Panc1 (cell line): ENCODE data around the gene CRKL. TPM values are rescaled to one million over a fixed set of nuclear protein-coding genes. Genes with fewer than 3 reads are reported as not detected.

Experiments used
- ATAC-seq: fragments of 200-7000 bp; cut with Tn5 transposase; 2 replicates; pipeline ENCODE4 v1.9.1; 2020; ENCODE audit warnings: mild to moderate bottlenecking, moderate library complexity
- BruUV-seq: library from RNA; stranded (reverse); fragments of 400-500 nt; replicated peaks from 2 replicates; lab custom pipeline; 2021; lab: Mats Ljungman, UMichigan
- CTCF ChIA-PET: fragments of 300-600 bp; sonication (Branson Sonifier 250); formaldehyde crosslinking; loops from one replicate; lab custom pipeline; 2022; ENCODE audit warnings: antibody characterized with exemption; lab: Charles Lee
- POLR2A ChIA-PET: fragments of 300-600 bp; sonication (Branson Sonifier 250); formaldehyde crosslinking; loops from one replicate; lab custom pipeline; 2022; ENCODE audit warnings: antibody characterized with exemption; lab: Charles Lee
- DNase-seq: peaks from one replicate; pipeline ENCODE4 v3.0.0-alpha.2; 2010; ENCODE audit warnings: low read depth, low spot score
- H3K27ac ChIP-seq: 2 replicates; pipeline ENCODE4 v1.5.1; 2011; ENCODE audit warnings: mild to moderate bottlenecking, low read length, inconsistent platforms
- H3K27me3 ChIP-seq: fragments of 200-500 bp; sonication (Bioruptor generic); 2 replicates; pipeline ENCODE4 v1.6.0; 2014; ENCODE audit warnings: low read length, inconsistent platforms; ENCODE audit not compliant: control insufficient read depth, insufficient read depth
- H3K36me3 ChIP-seq: fragments of 200-500 bp; sonication (Bioruptor generic); 2 replicates; pipeline ENCODE4 v1.5.1; 2014; ENCODE audit warnings: inconsistent platforms, mild to moderate bottlenecking, low read length, moderate library complexity; ENCODE audit not compliant: control insufficient read depth, insufficient read depth
- H3K4me1 ChIP-seq: 2 replicates; pipeline ENCODE4 v1.5.1; 2011; ENCODE audit warnings: inconsistent platforms, mild to moderate bottlenecking, low read length, moderate library complexity; ENCODE audit not compliant: control insufficient read depth, insufficient read depth
- H3K4me3 ChIP-seq, 2 experiments: 2 replicates each; pipeline ENCODE4 v1.5.1; 2011 to 2012; ENCODE audit warnings: low read depth in 2 of 2, low read length in 2 of 2, mild to moderate bottlenecking in 2 of 2, inconsistent platforms in 1 of 2, moderate library complexity in 1 of 2
- H3K9me3 ChIP-seq: fragments of 200-500 bp; sonication (Bioruptor generic); 2 replicates; pipeline ENCODE4 v1.5.1; 2014; ENCODE audit warnings: low read depth, mild to moderate bottlenecking, inconsistent platforms, low read length, moderate library complexity; ENCODE audit not compliant: control insufficient read depth, insufficient read depth
- POLR2AphosphoS5 ChIP-seq: IDR thresholded peaks from 2 replicates; pipeline ENCODE4 v1.6.1; 2012; ENCODE audit warnings: mild to moderate bottlenecking, low read depth, low read length, moderate library complexity
- SIN3A ChIP-seq: IDR thresholded peaks from 2 replicates; pipeline ENCODE4 v1.6.1; 2012; ENCODE audit warnings: low read depth, mild to moderate bottlenecking, low read length, moderate library complexity, borderline replicate concordance; ENCODE audit not compliant: insufficient read depth
- TCF7L2 ChIP-seq: IDR thresholded peaks from 2 replicates; pipeline ENCODE4 v1.6.1; 2011; ENCODE audit warnings: mild to moderate bottlenecking, low read depth, low read length, inconsistent platforms
- in situ Hi-C: cut with HindIII; loops from 2 replicates; pipeline ENCODE4 v1.10.0; 2016; ENCODE audit warnings: low sequenced_read_pairs, low pct_unique_long_range_greater_than_20kb
- intact Hi-C: fragments of 100-400 bp; cut with micrococcal nuclease; formaldehyde crosslinking; loops from one replicate; pipeline ENCODE4 v1.10.0; 2022; ENCODE audit not compliant: unreplicated experiment
- total RNA-seq: library from RNA; stranded (reverse); gene quantifications from one replicate; pipeline ENCODE4 v1.2.1, GENCODE V29; 2021; ENCODE audit not compliant: unreplicated experiment
- TF ChIP-seq, protein P1 (sequence below): fragments of 450-650 bp; IDR thresholded peaks from 2 replicates; pipeline ENCODE4 v1.5.1; 2017; ENCODE audit warnings: mild to moderate bottlenecking
- TF ChIP-seq, protein P2 (sequence below), 2 experiments: IDR thresholded peaks; 2 replicates each; pipeline ENCODE4 v1.6.1; 2011 to 2012; ENCODE audit warnings: low read depth in 2 of 2, control low read depth in 1 of 2, low read length in 1 of 2, mild to moderate bottlenecking in 1 of 2, moderate library complexity in 1 of 2; ENCODE audit not compliant: insufficient read depth in 1 of 2

The CRKL gene
- total RNA-seq, 1 experiment from 2014 or later, result 59.4 TPM

DNA sequence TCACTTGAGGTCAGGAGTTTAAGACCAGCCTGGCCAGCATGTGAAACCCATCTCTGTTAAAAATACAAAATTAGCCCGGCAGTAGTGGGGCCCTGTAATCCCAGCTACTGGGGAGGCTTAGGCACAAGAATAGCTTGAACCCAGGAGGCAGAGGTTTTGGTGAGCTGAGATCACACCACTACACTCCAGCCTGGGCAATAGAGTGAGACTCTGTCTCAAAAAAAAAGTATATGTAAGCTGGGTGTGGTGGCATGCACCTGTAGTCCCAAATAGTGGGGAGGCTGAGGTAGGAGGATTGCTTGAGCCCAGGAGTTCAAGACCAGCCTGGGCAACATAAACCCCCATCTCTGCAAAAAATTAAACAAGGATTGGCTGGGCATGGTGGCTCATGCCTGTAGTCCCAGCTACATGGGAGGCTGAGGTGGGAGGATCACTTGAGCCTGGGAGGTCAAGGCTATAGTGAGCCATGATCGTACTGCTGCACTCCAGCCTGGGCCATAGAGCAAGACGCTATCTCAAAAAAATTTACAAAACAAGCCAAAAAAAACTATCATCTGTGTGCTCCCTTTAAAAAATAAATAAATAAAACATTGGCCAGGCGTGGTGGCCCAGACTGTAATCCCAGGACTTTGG lies 10.8 kb downstream of the CRKL start:
- no peak overlapping the region for H3K4me3 ChIP-seq
- intact Hi-C loops (no loop called here), in situ Hi-C loops (no loop called here)
- H3K9me3 ChIP-seq, result no peaks in the 10 kb centered on the region
- POLR2A ChIA-PET, result no interaction called here
- H3K36me3 ChIP-seq, result no peaks in the 10 kb centered on the region
- no TSS peak for BruUV-seq
- DNase-seq (no peak), ATAC-seq (no peak)
- no peak overlapping the region for H3K27ac ChIP-seq
- H3K27me3 ChIP-seq, result no peaks in the 10 kb centered on the region
- CTCF ChIA-PET, result interaction anchor here (0.9 kb wide), 1 partner anchor 42 kb away, joined by 5 read pairs; no protein-coding TSS in a partner anchor
- H3K4me1 ChIP-seq, result peaks cover 10% of the 10 kb centered on the region; the same call in 1 of the 2 replicates
- TF ChIP-seq POLR2AphosphoS5 (no peak), TCF7L2 (no peak), SIN3A (no peak)
- TF ChIP-seq, protein P1, sequence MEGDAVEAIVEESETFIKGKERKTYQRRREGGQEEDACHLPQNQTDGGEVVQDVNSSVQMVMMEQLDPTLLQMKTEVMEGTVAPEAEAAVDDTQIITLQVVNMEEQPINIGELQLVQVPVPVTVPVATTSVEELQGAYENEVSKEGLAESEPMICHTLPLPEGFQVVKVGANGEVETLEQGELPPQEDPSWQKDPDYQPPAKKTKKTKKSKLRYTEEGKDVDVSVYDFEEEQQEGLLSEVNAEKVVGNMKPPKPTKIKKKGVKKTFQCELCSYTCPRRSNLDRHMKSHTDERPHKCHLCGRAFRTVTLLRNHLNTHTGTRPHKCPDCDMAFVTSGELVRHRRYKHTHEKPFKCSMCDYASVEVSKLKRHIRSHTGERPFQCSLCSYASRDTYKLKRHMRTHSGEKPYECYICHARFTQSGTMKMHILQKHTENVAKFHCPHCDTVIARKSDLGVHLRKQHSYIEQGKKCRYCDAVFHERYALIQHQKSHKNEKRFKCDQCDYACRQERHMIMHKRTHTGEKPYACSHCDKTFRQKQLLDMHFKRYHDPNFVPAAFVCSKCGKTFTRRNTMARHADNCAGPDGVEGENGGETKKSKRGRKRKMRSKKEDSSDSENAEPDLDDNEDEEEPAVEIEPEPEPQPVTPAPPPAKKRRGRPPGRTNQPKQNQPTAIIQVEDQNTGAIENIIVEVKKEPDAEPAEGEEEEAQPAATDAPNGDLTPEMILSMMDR, result no peak
- TF ChIP-seq, protein P2, sequence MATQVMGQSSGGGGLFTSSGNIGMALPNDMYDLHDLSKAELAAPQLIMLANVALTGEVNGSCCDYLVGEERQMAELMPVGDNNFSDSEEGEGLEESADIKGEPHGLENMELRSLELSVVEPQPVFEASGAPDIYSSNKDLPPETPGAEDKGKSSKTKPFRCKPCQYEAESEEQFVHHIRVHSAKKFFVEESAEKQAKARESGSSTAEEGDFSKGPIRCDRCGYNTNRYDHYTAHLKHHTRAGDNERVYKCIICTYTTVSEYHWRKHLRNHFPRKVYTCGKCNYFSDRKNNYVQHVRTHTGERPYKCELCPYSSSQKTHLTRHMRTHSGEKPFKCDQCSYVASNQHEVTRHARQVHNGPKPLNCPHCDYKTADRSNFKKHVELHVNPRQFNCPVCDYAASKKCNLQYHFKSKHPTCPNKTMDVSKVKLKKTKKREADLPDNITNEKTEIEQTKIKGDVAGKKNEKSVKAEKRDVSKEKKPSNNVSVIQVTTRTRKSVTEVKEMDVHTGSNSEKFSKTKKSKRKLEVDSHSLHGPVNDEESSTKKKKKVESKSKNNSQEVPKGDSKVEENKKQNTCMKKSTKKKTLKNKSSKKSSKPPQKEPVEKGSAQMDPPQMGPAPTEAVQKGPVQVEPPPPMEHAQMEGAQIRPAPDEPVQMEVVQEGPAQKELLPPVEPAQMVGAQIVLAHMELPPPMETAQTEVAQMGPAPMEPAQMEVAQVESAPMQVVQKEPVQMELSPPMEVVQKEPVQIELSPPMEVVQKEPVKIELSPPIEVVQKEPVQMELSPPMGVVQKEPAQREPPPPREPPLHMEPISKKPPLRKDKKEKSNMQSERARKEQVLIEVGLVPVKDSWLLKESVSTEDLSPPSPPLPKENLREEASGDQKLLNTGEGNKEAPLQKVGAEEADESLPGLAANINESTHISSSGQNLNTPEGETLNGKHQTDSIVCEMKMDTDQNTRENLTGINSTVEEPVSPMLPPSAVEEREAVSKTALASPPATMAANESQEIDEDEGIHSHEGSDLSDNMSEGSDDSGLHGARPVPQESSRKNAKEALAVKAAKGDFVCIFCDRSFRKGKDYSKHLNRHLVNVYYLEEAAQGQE (IDR thresholded peaks at IDR 0.05; ENCODE audit: insufficient read depth in 1 of 2, low read depth in 2 of 2, low read length in 1 of 2), result no peak

DNA sequence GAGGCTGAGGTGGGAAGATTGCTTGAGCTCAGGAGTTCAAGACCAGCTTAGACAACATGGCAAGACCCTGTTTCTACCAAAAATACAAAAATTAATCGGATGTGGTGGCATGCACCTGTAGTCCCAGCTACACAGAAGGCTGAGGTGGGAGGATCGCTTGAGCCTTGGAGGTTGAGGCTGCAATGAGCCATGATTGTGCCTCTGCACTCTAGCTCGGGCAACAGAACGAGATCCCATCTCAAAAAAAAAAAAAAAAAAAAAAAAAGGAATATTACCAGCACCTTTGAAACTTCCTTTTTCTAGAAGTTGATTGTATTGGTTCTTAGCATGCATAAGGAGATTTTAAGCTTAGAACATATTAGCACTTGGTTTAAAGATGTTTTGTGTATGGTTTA lies 11.4 kb downstream of the CRKL start:
- TF ChIP-seq, protein P1, result no peak
- TF ChIP-seq SIN3A (no peak), POLR2AphosphoS5 (no peak), TCF7L2 (no peak)
- TF ChIP-seq, protein P2 (IDR thresholded peaks at IDR 0.05; ENCODE audit: insufficient read depth in 1 of 2, low read depth in 2 of 2, low read length in 1 of 2), result no peak
- no peaks in the 10 kb centered on the region for H3K9me3 ChIP-seq
- DNase-seq, result no peak
- ChIA-PET POLR2A (no interaction called here), CTCF (no interaction called here)
- H3K36me3 ChIP-seq, result no peaks in the 10 kb centered on the region
- no peak overlapping the region for H3K27ac ChIP-seq
- H3K4me3 ChIP-seq, result no peak overlapping the region
- peaks cover 10% of the 10 kb centered on the region; the same call in 1 of the 2 replicates for H3K4me1 ChIP-seq
- intact Hi-C loops (no loop called here), in situ Hi-C loops (no loop called here)
- ATAC-seq, result no peak
- H3K27me3 ChIP-seq, result no peaks in the 10 kb centered on the region
- no TSS peak for BruUV-seq
